ENCODE measurements around the gene UBA5.

Gene UBA5

GRCh38 chr3:132654190-132654589 is 5.9 kb upstream of the UBA5 start:
- DNase-seq (ENCODE audit: low spot score) = no peak

GRCh38 chr3:132654721-132655120 is 5.4 kb upstream of the UBA5 start:
- DNase-seq (ENCODE audit: low spot score) = no peak

- DNase-seq (ENCODE audit: low spot score) = no peak
Measured at GRCh38 chr3:132655471-132655870, 4.7 kb upstream of the UBA5 start.

- no peak for DNase-seq (ENCODE audit: low spot score)
Measured at GRCh38 chr3:132657869-132658747, 2.0 kb upstream of the UBA5 start.

- DNase-seq (ENCODE audit: low spot score) = no peak
Measured at GRCh38 chr3:132659000-132659364, 1.1 kb upstream of the UBA5 start.

GRCh38 chr3:132659365-132660051 is 621 bp upstream of the UBA5 start, which contains the start of gene ACAD11:
TSS of gene ACAD11 (minus strand) at chr3:132659809. CDS start at chr3:132659751, 58 bp downstream.
- DNase-seq (ENCODE audit: low spot score) = peak; percentile 41

GRCh38 chr3:132660811-132661070 is 612 bp downstream of the UBA5 start:
- no peak for DNase-seq (ENCODE audit: low spot score)

GRCh38 chr3:132661101-132661500 is 972 bp downstream of the UBA5 start:
- DNase-seq (ENCODE audit: low spot score) = no peak

GRCh38 chr3:132662212-132662611 is 2.1 kb downstream of the UBA5 start:
- DNase-seq (ENCODE audit: low spot score) = no peak

GRCh38 chr3:132665230-132665745 is 5.2 kb downstream of the UBA5 start:
- no peak for DNase-seq (ENCODE audit: low spot score)

GRCh38 chr3:132669256-132669777 is 9.2 kb downstream of the UBA5 start:
- DNase-seq (ENCODE audit: low spot score) = no peak

- DNase-seq (ENCODE audit: low spot score) = no peak
Measured at GRCh38 chr3:132675408-132675807, 15.3 kb downstream of the UBA5 start.

- no peak for DNase-seq (ENCODE audit: low spot score)
Measured at GRCh38 chr3:132679911-132680310, 19.8 kb downstream of the UBA5 start.

- DNase-seq (ENCODE audit: low spot score) = no peak
Measured at GRCh38 chr3:132681421-132681820, 21.3 kb downstream of the UBA5 start.

GRCh38 chr3:132682201-132682600 is 22.1 kb downstream of the UBA5 start:
- DNase-seq (ENCODE audit: low spot score) = no peak

- DNase-seq (ENCODE audit: low spot score) = no peak
Measured at GRCh38 chr3:132690040-132690439, 29.9 kb downstream of the UBA5 start.

GRCh38 chr3:132694991-132695390 is 34.9 kb downstream of the UBA5 start:
- DNase-seq (ENCODE audit: low spot score) = no peak

GRCh38 chr3:132695422-132695821 is 35.3 kb downstream of the UBA5 start:
- no peak for DNase-seq (ENCODE audit: low spot score)

- DNase-seq (ENCODE audit: low spot score) = no peak
Measured at GRCh38 chr3:132703733-132704132, 43.6 kb downstream of the UBA5 start.

- no peak for DNase-seq (ENCODE audit: low spot score)
Measured at GRCh38 chr3:132709761-132710160, 49.6 kb downstream of the UBA5 start.

- no peak for DNase-seq (ENCODE audit: low spot score)
Measured at GRCh38 chr3:132710311-132710710, 50.2 kb downstream of the UBA5 start.

GRCh38 chr3:132713977-132714727 is 54.0 kb downstream of the UBA5 start:
- no peak for DNase-seq (ENCODE audit: low spot score)

All from activated CD4-positive, alpha-beta T cell treated with anti-CD3 and anti-CD28 coated beads, Interleukin-2, Interleukin-4, amounts not matched to agents 100 ng/mL and 50 ng/mL, durations not matched to agents 16 hours and 8 hours (primary cell).